Fibroblast of skin of scalp (primary cell): ENCODE data around the gene RAD51B.
A peak's percentile ranks its signal among the peaks of the same experiment; 100 is the strongest.

ENCODE experiments used
- DNase-seq: peaks from one replicate; pipeline ENCODE4 v3.0.0-alpha.2; 2013

Gene RAD51B

DNA sequence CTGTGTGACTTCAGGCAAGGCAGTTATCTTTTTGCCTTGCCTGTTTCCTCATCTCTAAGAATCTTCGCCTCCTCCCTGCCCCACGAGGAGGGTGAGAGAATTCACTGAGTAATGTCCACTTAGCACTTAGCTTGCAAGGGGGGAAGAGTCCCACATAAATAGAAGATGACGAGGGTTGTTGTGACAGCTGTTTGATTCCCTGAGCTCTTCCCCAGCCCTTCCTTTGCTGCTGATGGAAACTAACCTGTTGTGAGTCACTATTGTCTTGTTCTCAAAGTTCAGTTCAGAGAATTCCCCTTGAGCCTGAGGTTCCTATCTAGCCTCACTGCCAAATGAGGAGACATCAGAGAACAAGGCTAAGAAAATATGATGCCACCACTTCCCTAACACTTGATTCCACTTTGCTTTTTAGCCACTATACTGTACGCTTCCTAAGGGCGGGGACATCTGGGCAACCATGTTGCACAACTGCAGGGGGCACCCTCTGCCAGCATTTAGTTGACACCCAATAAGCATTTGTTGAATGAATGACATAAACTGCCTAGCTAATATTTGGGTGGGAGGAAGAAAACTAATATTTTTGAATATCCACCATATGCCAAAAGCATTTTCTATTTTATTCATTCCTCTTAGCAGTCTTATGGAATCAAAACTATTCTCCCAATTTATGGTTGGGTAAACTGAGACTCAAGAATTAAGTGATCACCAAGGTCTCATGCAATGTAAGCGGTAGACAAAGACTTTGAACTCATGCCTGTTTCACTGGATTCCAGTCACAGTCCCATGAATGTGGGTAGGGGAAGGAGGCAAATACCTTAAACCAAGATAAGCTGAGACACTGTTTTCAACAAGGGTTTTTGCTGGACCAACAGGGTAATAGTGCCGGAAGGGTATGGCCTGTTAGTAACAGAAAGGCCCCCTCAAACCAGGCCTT is 895.7 kb downstream of the RAD51B start:
- peak; percentile 54 for DNase-seq

- DNase-seq: no peak
Observed at GRCh38 chr14:68716698-68717097, 897.1 kb downstream of the RAD51B start.

GRCh38 chr14:68718023-68718990 is 898.7 kb downstream of the RAD51B start:
- peak; percentile 37 for DNase-seq

- no peak for DNase-seq
Observed at GRCh38 chr14:68719634-68720384, 900.2 kb downstream of the RAD51B start.

DNA sequence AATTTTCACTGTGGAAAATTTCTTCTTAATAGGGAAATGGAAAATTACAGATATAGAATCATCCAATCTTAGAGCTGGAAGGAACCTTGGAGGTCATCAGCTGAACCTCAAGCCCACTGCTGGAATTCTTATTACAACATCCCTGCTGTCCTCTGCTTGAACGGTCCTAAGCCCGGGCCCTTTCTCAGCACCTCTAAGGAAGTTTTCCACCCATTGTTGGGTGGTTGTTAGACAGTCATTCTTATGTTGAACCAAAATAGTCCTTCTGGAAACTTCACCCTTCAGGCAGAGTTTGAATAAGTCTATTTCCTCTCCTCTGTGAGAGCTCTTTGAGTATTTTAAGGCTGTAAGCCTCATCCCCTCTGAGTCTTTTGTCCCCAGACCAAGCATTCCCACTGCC is 902.6 kb downstream of the RAD51B start:
- DNase-seq: no peak

GRCh38 chr14:68722968-68723566 is 903.5 kb downstream of the RAD51B start:
- DNase-seq: no peak

DNA sequence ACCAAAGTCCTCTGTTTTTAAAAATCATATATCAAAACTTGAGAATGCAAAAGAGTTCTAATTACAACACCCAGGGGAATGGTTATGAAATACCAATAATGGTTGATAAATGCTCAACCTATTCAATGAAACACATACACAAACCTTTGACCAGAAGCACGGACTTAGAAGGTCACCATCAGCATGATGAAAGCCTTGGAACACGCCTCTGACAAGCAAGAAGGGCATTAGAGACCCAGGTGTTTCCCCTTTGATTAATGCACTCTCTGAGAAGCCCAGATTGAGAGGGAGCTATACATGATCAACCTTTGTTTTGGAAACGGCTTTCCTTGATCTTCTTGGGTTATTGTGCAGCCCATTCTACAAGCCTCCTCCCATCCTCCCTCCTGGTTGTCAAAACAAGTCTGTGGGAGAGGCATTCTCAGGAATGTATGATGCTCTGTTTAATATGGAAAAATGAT is 904.3 kb downstream of the RAD51B start:
- DNase-seq: no peak

- no peak for DNase-seq
Observed at GRCh38 chr14:68724914-68725313, 905.3 kb downstream of the RAD51B start.

DNA sequence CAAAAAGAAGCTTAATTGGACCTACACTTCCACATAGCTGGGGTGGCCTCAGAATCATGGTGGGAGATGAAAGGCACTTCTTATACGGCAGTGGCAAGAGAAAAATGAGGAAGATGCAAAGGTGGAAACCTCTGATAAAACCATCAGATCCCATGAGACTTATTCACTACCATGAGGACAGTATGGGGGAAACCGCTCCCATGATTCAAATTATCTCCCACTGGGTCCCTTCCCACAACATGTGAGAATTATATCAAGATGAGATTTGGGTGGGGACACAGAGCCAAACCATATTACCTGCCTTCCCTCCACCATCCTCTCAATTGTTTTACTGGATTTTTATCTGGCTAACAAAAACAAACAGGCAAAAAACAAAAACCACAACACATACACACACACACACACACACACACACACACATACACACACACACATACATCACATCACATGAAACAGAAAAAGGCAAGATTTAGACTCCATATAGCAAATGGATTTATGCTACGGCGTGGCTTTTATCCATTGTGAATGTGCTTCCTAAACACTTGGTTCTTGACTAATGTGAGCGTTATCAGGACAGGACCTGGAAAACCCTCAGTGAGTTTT is 906.6 kb downstream of the RAD51B start:
- no peak for DNase-seq

- no peak for DNase-seq
Observed at GRCh38 chr14:68727315-68728047, 907.9 kb downstream of the RAD51B start.

- DNase-seq: no peak
Observed at GRCh38 chr14:68728342-68729106, 908.9 kb downstream of the RAD51B start.

- DNase-seq: no peak
Observed at GRCh38 chr14:68729556-68729955, 910.0 kb downstream of the RAD51B start.

- no peak for DNase-seq
Observed at GRCh38 chr14:68730348-68730747, 910.8 kb downstream of the RAD51B start.

- DNase-seq: no peak
Observed at GRCh38 chr14:68730811-68731425, 911.3 kb downstream of the RAD51B start.

DNA sequence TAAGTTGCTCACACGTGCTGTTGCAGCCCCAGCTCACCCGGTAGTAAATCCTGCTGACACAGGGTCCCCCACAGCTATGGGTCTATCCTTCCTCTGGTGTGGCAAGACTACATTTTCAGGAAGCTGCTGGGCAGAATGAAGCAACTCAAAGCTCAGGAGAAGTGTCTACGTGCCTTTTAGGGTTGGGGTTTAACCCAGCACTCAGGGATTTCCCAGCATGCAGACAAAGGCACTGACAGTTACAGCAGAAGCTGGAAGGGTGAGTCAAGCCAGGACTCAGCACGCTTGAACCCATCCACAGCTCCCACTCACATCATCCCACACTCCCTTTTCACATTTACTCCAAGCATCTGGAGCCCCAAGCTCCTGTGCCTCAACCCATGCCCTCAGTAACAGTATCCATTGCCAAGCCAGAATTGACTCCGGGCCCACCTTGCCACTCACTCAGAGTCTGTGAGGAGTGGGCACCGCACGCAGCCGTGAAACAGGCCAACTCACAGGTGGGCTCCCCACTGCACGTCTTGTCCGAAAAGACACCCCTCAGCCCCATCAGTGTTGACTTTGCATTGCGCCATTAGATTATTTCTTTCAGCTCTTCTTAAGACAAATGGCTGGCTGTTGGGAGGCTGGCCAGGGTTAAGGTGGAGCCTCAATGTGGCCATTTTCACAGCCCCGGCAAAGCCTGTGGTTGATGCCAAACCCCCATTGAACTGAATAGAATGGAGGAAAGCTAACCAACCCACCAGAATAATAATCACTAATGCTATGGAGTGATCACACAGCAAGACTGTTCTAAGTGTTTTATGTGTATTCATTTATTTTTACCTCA is 913.7 kb downstream of the RAD51B start:
- no peak for DNase-seq

DNA sequence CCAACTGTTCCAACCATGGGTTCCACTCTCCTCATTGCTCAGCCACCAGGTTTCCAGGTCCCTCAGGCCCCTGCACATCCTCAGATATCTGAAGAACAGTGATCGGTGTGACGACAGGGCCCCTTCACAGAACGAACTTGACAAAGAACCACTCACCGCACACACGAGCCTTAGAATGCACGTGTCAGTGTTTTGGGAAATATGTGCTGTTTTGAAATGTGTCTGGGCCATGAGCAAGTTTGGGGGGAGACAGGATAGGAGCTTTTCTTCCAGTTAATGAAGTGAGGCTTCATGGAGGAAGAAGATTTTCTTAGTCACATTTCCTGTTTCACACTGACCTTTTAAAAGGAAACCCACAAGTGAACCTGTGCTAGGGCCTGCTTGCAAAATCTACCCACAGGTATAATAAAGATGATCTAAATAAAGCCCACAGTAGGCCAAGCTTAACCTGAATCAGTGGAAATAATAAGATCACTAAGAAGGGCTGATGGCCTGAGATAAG is 914.7 kb downstream of the RAD51B start:
- no peak for DNase-seq

DNA sequence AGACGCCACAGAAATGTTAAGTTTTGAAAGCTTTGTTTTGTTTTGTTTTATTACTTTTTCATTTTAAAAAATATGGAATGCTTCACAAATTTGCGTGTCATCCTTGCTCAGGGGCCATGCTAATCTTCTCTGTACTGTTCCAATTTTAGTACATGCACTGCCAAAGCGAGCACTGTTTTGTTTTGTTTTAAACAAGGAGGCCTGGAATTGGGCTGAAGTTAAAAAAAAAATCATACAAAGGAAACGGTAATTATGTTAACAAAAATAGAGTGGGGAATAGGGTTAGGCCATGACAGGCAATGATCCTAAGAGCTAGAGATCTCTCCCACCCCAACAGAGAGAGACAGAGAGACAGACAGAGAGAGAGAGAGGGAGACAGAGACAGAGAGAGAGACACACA is 916.3 kb downstream of the RAD51B start:
- no peak for DNase-seq

- no peak for DNase-seq
Observed at GRCh38 chr14:68736471-68736871, 916.9 kb downstream of the RAD51B start.
